ENCODE measurements around the gene PARD3.

PARD3 gene

GRCh38 chr10:34543716-34544115 lies 271.4 kb downstream of the PARD3 start:
- Histone ChIP-seq H3K9ac (ENCODE audit: low read depth in 1 of 2, low read length in 2 of 2) (no peak overlapping the region), H3K9me3 (ENCODE audit: control insufficient read depth in 1 of 2, low read length in 2 of 2) (no peaks in the 10 kb centered on the region), H3K27me3 (ENCODE audit: control insufficient read depth in 1 of 2, insufficient read depth in 2 of 2, low read length in 2 of 2) (no peaks in the 10 kb centered on the region), H3K36me3 (ENCODE audit: control insufficient read depth in 1 of 2, insufficient read depth in 2 of 2, low read length in 2 of 2) (no peaks in the 10 kb centered on the region), H3K27ac (ENCODE audit: low read depth, low read length) (no peak overlapping the region), H3K4me3 (ENCODE audit: low read depth in 1 of 2, low read length in 2 of 2) (no peak overlapping the region), H3K4me1 (ENCODE audit: control insufficient read depth in 1 of 2, insufficient read depth in 2 of 2, low read length in 2 of 2) (peaks cover 0 to 9% of the 10 kb centered on the region in 2 donors)

- peaks cover 8 to 20% of the 10 kb centered on the region in 2 donors for H3K4me1 ChIP-seq (ENCODE audit: control insufficient read depth in 1 of 2, insufficient read depth in 2 of 2, low read length in 2 of 2)
- H3K36me3 ChIP-seq (ENCODE audit: control insufficient read depth in 1 of 2, insufficient read depth in 2 of 2, low read length in 2 of 2) = no peaks in the 10 kb centered on the region
- H3K9ac ChIP-seq (ENCODE audit: low read depth in 1 of 2, low read length in 2 of 2) = no peak overlapping the region
- H3K27ac ChIP-seq (ENCODE audit: low read depth, low read length) = no peak overlapping the region
- no peaks in the 10 kb centered on the region for H3K9me3 ChIP-seq (ENCODE audit: control insufficient read depth in 1 of 2, low read length in 2 of 2)
- H3K4me3 ChIP-seq (ENCODE audit: low read depth in 1 of 2, low read length in 2 of 2) = no peak overlapping the region
- no peaks in the 10 kb centered on the region for H3K27me3 ChIP-seq (ENCODE audit: control insufficient read depth in 1 of 2, insufficient read depth in 2 of 2, low read length in 2 of 2)
Measured at GRCh38 chr10:34540492-34540891, 274.6 kb downstream of the PARD3 start.

GRCh38 chr10:34539533-34540315 lies 275.4 kb downstream of the PARD3 start:
- H3K9ac ChIP-seq (ENCODE audit: low read depth in 1 of 2, low read length in 2 of 2) = peak overlapping the region; percentile 18 to 61
- peaks cover 8 to 20% of the 10 kb centered on the region in 2 donors for H3K4me1 ChIP-seq (ENCODE audit: control insufficient read depth in 1 of 2, insufficient read depth in 2 of 2, low read length in 2 of 2)
- H3K4me3 ChIP-seq (ENCODE audit: low read depth in 1 of 2, low read length in 2 of 2) = peak overlapping the region; percentile 51 to 70
- H3K27me3 ChIP-seq (ENCODE audit: control insufficient read depth in 1 of 2, insufficient read depth in 2 of 2, low read length in 2 of 2) = no peaks in the 10 kb centered on the region
- H3K27ac ChIP-seq (ENCODE audit: low read depth, low read length) = no peak overlapping the region
- no peaks in the 10 kb centered on the region for H3K9me3 ChIP-seq (ENCODE audit: control insufficient read depth in 1 of 2, low read length in 2 of 2)
- H3K36me3 ChIP-seq (ENCODE audit: control insufficient read depth in 1 of 2, insufficient read depth in 2 of 2, low read length in 2 of 2) = no peaks in the 10 kb centered on the region

- no peak overlapping the region for H3K9ac ChIP-seq (ENCODE audit: low read depth in 1 of 2, low read length in 2 of 2)
- no peak overlapping the region for H3K27ac ChIP-seq (ENCODE audit: low read depth, low read length)
- no peaks in the 10 kb centered on the region for H3K9me3 ChIP-seq (ENCODE audit: control insufficient read depth in 1 of 2, low read length in 2 of 2)
- peaks cover 8 to 20% of the 10 kb centered on the region in 2 donors for H3K4me1 ChIP-seq (ENCODE audit: control insufficient read depth in 1 of 2, insufficient read depth in 2 of 2, low read length in 2 of 2)
- H3K27me3 ChIP-seq (ENCODE audit: control insufficient read depth in 1 of 2, insufficient read depth in 2 of 2, low read length in 2 of 2) = no peaks in the 10 kb centered on the region
- H3K36me3 ChIP-seq (ENCODE audit: control insufficient read depth in 1 of 2, insufficient read depth in 2 of 2, low read length in 2 of 2) = no peaks in the 10 kb centered on the region
- H3K4me3 ChIP-seq (ENCODE audit: low read depth in 1 of 2, low read length in 2 of 2) = peak overlapping the region in 1 of 2 donors; percentile 32
Measured at GRCh38 chr10:34538281-34538829, 276.7 kb downstream of the PARD3 start.

- H3K4me3 ChIP-seq (ENCODE audit: low read depth in 1 of 2, low read length in 2 of 2) = peak overlapping the region in 1 of 2 donors; percentile 32
- H3K36me3 ChIP-seq (ENCODE audit: control insufficient read depth in 1 of 2, insufficient read depth in 2 of 2, low read length in 2 of 2) = no peaks in the 10 kb centered on the region
- no peak overlapping the region for H3K9ac ChIP-seq (ENCODE audit: low read depth in 1 of 2, low read length in 2 of 2)
- H3K9me3 ChIP-seq (ENCODE audit: control insufficient read depth in 1 of 2, low read length in 2 of 2) = no peaks in the 10 kb centered on the region
- no peak overlapping the region for H3K27ac ChIP-seq (ENCODE audit: low read depth, low read length)
- H3K27me3 ChIP-seq (ENCODE audit: control insufficient read depth in 1 of 2, insufficient read depth in 2 of 2, low read length in 2 of 2) = no peaks in the 10 kb centered on the region
- H3K4me1 ChIP-seq (ENCODE audit: control insufficient read depth in 1 of 2, insufficient read depth in 2 of 2, low read length in 2 of 2) = peaks cover 8 to 20% of the 10 kb centered on the region in 2 donors
Measured at GRCh38 chr10:34537629-34538231, 277.4 kb downstream of the PARD3 start.

- H3K4me3 ChIP-seq (ENCODE audit: low read depth in 1 of 2, low read length in 2 of 2) = no peak overlapping the region
- peaks cover 8 to 20% of the 10 kb centered on the region in 2 donors for H3K4me1 ChIP-seq (ENCODE audit: control insufficient read depth in 1 of 2, insufficient read depth in 2 of 2, low read length in 2 of 2)
- no peaks in the 10 kb centered on the region for H3K27me3 ChIP-seq (ENCODE audit: control insufficient read depth in 1 of 2, insufficient read depth in 2 of 2, low read length in 2 of 2)
- H3K9me3 ChIP-seq (ENCODE audit: control insufficient read depth in 1 of 2, low read length in 2 of 2) = no peaks in the 10 kb centered on the region
- no peaks in the 10 kb centered on the region for H3K36me3 ChIP-seq (ENCODE audit: control insufficient read depth in 1 of 2, insufficient read depth in 2 of 2, low read length in 2 of 2)
- H3K9ac ChIP-seq (ENCODE audit: low read depth in 1 of 2, low read length in 2 of 2) = no peak overlapping the region
- no peak overlapping the region for H3K27ac ChIP-seq (ENCODE audit: low read depth, low read length)
Measured at GRCh38 chr10:34535872-34536271, 279.2 kb downstream of the PARD3 start.

GRCh38 chr10:34530778-34531177 lies 284.3 kb downstream of the PARD3 start:
- no peak overlapping the region for H3K27ac ChIP-seq (ENCODE audit: low read depth, low read length)
- H3K27me3 ChIP-seq (ENCODE audit: control insufficient read depth in 1 of 2, insufficient read depth in 2 of 2, low read length in 2 of 2) = no peaks in the 10 kb centered on the region
- H3K9ac ChIP-seq (ENCODE audit: low read depth in 1 of 2, low read length in 2 of 2) = no peak overlapping the region
- H3K9me3 ChIP-seq (ENCODE audit: control insufficient read depth in 1 of 2, low read length in 2 of 2) = no peaks in the 10 kb centered on the region
- no peaks in the 10 kb centered on the region for H3K4me1 ChIP-seq (ENCODE audit: control insufficient read depth in 1 of 2, insufficient read depth in 2 of 2, low read length in 2 of 2)
- H3K36me3 ChIP-seq (ENCODE audit: control insufficient read depth in 1 of 2, insufficient read depth in 2 of 2, low read length in 2 of 2) = no peaks in the 10 kb centered on the region
- H3K4me3 ChIP-seq (ENCODE audit: low read depth in 1 of 2, low read length in 2 of 2) = no peak overlapping the region

- no peaks in the 10 kb centered on the region for H3K27me3 ChIP-seq (ENCODE audit: control insufficient read depth in 1 of 2, insufficient read depth in 2 of 2, low read length in 2 of 2)
- no peak overlapping the region for H3K27ac ChIP-seq (ENCODE audit: low read depth, low read length)
- no peaks in the 10 kb centered on the region for H3K4me1 ChIP-seq (ENCODE audit: control insufficient read depth in 1 of 2, insufficient read depth in 2 of 2, low read length in 2 of 2)
- H3K9me3 ChIP-seq (ENCODE audit: control insufficient read depth in 1 of 2, low read length in 2 of 2) = no peaks in the 10 kb centered on the region
- H3K4me3 ChIP-seq (ENCODE audit: low read depth in 1 of 2, low read length in 2 of 2) = no peak overlapping the region
- no peak overlapping the region for H3K9ac ChIP-seq (ENCODE audit: low read depth in 1 of 2, low read length in 2 of 2)
- no peaks in the 10 kb centered on the region for H3K36me3 ChIP-seq (ENCODE audit: control insufficient read depth in 1 of 2, insufficient read depth in 2 of 2, low read length in 2 of 2)
Measured at GRCh38 chr10:34528320-34528719, 286.8 kb downstream of the PARD3 start.

- Histone ChIP-seq H3K27me3 (ENCODE audit: control insufficient read depth in 1 of 2, insufficient read depth in 2 of 2, low read length in 2 of 2) (no peaks in the 10 kb centered on the region), H3K9ac (ENCODE audit: low read depth in 1 of 2, low read length in 2 of 2) (no peak overlapping the region), H3K27ac (ENCODE audit: low read depth, low read length) (peak overlapping the region; percentile 60), H3K4me1 (ENCODE audit: control insufficient read depth in 1 of 2, insufficient read depth in 2 of 2, low read length in 2 of 2) (no peaks in the 10 kb centered on the region), H3K36me3 (ENCODE audit: control insufficient read depth in 1 of 2, insufficient read depth in 2 of 2, low read length in 2 of 2) (no peaks in the 10 kb centered on the region), H3K9me3 (ENCODE audit: control insufficient read depth in 1 of 2, low read length in 2 of 2) (no peaks in the 10 kb centered on the region), H3K4me3 (ENCODE audit: low read depth in 1 of 2, low read length in 2 of 2) (no peak overlapping the region)
Measured at GRCh38 chr10:34526758-34527730, 288.1 kb downstream of the PARD3 start.

All from duodenal mucosa (tissue), 2 donors.